A673 (cell line): ENCODE results near the gene ETV6. TPM values are rescaled to one million over a fixed set of nuclear protein-coding genes. Genes with fewer than 3 reads are reported as not detected.

ENCODE experiments used
- BruUV-seq: library from RNA; stranded (reverse); fragments of 400-500 nt; replicated peaks from 2 replicates; lab custom pipeline; 2021; lab: Mats Ljungman, UMichigan
- CTCF ChIA-PET: fragments of 300-600 bp; sonication (Branson Sonifier 250); formaldehyde crosslinking; loops from one replicate; lab custom pipeline; 2022; ENCODE audit warnings: antibody characterized with exemption; lab: Charles Lee
- POLR2A ChIA-PET: fragments of 300-600 bp; sonication (Branson Sonifier 250); formaldehyde crosslinking; loops from one replicate; lab custom pipeline; 2022; ENCODE audit warnings: antibody characterized with exemption; ENCODE audit not compliant: low non-redundant PET; lab: Charles Lee
- DNase-seq: peaks from one replicate; pipeline ENCODE4 v3.0.0-alpha.2; 2015; ENCODE audit warnings: low spot score
- H3K27ac ChIP-seq: fragments of 200-600 bp; sonication (generic); 2 replicates; pipeline ENCODE4 v1.5.1; 2016; ENCODE audit warnings: mixed run types, low read depth, mild to moderate bottlenecking, mixed read lengths, antibody characterized with exemption, low read length; ENCODE audit not compliant: poor library complexity, severe bottlenecking
- H3K27me3 ChIP-seq: fragments of 200-600 bp; sonication (generic); replicated peaks from 2 replicates; pipeline ENCODE4 v1.6.1; 2017; ENCODE audit warnings: mixed run types, low read depth, mild to moderate bottlenecking, mixed read lengths, antibody characterized with exemption, low read length; ENCODE audit not compliant: insufficient read depth, poor library complexity
- H3K36me3 ChIP-seq: fragments of 200-600 bp; sonication (generic); 2 replicates; pipeline ENCODE4 v1.6.1; 2016; ENCODE audit warnings: mixed run types, mild to moderate bottlenecking, mixed read lengths, antibody characterized with exemption, low read length; ENCODE audit not compliant: insufficient read depth, poor library complexity, severe bottlenecking
- H3K4me1 ChIP-seq: fragments of 200-600 bp; sonication (generic); 2 replicates; pipeline ENCODE4 v1.6.1; 2017; ENCODE audit warnings: mixed run types, mild to moderate bottlenecking, mixed read lengths, antibody characterized with exemption, low read length; ENCODE audit not compliant: insufficient read depth, poor library complexity, severe bottlenecking
- H3K4me3 ChIP-seq: fragments of 200-600 bp; sonication (generic); 2 replicates; pipeline ENCODE4 v1.5.1; 2016; ENCODE audit warnings: low read depth, mixed run types, mild to moderate bottlenecking, mixed read lengths, low read length; ENCODE audit not compliant: poor library complexity, severe bottlenecking
- H3K9me3 ChIP-seq: fragments of 200-600 bp; sonication (generic); 2 replicates; pipeline ENCODE4 v1.6.1; 2016; ENCODE audit warnings: mixed run types, low read depth, mild to moderate bottlenecking, mixed read lengths, antibody characterized with exemption, low read length; ENCODE audit not compliant: poor library complexity, severe bottlenecking
- EZH2 ChIP-seq: fragments of 200-600 bp; sonication (generic); IDR thresholded peaks from 2 replicates; pipeline ENCODE4 v1.6.1; 2017; ENCODE audit warnings: borderline replicate concordance, low read depth, mild to moderate bottlenecking, mixed read lengths, antibody characterized with exemption, low read length; ENCODE audit not compliant: poor library complexity, severe bottlenecking
- intact Hi-C: fragments of 100-400 bp; cut with micrococcal nuclease; formaldehyde crosslinking; loops from one replicate; pipeline ENCODE4 v1.10.0; 2022; ENCODE audit not compliant: unreplicated experiment
- total RNA-seq: library from RNA; stranded (reverse); gene quantifications from 2 replicates; pipeline ENCODE4 v1.2.3, GENCODE V29; 2021
- TF ChIP-seq, protein P1 (sequence below): fragments of 300-800, 200-600 bp; sonication (generic); conservative IDR thresholded peaks from 2 replicates; pipeline ENCODE4 v1.5.1; 2017; ENCODE audit warnings: low read depth, mild to moderate bottlenecking, antibody characterized with exemption, low read length, moderate library complexity, mixed read lengths

The ETV6 gene
- total RNA-seq, 1 experiment from 2014 or later: 32.4 TPM

DNA sequence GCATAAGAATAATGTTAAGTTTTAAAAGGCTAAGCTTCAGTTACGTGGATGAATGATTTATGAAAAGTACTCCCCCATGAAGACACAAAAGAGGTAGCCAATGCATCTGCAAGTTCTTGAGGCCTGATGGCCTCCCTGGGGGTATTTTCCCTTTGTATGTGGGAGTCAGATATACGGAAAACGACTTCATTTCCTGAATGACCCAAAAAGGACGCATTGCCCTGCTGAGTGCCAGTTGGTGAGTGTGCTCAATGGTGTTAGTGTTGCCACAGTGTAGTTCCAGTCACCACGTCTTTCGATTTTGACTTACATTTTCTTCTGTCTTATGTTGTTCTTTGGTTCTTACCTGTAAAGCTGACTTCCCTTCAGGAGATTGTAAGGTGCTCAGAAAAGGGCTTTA is 8.0 kb downstream of the ETV6 start:
- POLR2A ChIA-PET: no interaction called here
- Histone ChIP-seq H3K4me1 (peaks cover 40% of the 10 kb centered on the region), H3K36me3 (no peaks in the 10 kb centered on the region), H3K27me3 (no peaks in the 10 kb centered on the region), H3K4me3 (no peak overlapping the region), H3K9me3 (no peaks in the 10 kb centered on the region), H3K27ac (peak overlapping the region; percentile 5)
- TF ChIP-seq, protein P1, sequence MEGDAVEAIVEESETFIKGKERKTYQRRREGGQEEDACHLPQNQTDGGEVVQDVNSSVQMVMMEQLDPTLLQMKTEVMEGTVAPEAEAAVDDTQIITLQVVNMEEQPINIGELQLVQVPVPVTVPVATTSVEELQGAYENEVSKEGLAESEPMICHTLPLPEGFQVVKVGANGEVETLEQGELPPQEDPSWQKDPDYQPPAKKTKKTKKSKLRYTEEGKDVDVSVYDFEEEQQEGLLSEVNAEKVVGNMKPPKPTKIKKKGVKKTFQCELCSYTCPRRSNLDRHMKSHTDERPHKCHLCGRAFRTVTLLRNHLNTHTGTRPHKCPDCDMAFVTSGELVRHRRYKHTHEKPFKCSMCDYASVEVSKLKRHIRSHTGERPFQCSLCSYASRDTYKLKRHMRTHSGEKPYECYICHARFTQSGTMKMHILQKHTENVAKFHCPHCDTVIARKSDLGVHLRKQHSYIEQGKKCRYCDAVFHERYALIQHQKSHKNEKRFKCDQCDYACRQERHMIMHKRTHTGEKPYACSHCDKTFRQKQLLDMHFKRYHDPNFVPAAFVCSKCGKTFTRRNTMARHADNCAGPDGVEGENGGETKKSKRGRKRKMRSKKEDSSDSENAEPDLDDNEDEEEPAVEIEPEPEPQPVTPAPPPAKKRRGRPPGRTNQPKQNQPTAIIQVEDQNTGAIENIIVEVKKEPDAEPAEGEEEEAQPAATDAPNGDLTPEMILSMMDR: no peak
- no peak for TF ChIP-seq EZH2
- peak; percentile 67 for DNase-seq
- intact Hi-C loops: loop anchor here (10.0 kb wide), 1 partner anchor 107 kb away; no protein-coding TSS in a partner anchor
- BruUV-seq: no TSS peak
- CTCF ChIA-PET: interaction anchor here (0.5 kb wide), 1 partner anchor 75 kb away, joined by 8 read pairs; no protein-coding TSS in a partner anchor

DNA sequence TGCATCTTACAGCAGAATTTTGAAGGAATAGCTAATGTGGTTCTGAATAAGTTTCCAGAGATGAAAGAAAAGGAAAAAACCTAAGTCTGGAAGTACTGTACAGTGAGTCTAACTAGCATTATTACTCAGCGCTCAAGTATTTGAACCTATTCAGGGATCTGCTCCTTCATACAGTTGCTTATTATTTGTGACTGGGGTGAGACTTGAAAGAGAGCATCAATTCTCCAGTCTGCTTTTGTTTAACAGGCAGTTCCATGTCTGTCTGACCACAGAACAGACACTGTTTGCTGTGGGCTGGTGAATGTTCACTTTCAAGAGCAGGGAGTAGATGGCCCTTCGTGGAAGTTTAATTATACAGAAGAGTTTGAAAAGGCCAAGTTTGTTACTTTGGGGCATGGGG is 9.3 kb downstream of the ETV6 start:
- Histone ChIP-seq H3K27me3 (no peaks in the 10 kb centered on the region), H3K27ac (no peak overlapping the region), H3K9me3 (no peaks in the 10 kb centered on the region), H3K36me3 (no peaks in the 10 kb centered on the region), H3K4me1 (peaks cover 33% of the 10 kb centered on the region), H3K4me3 (no peak overlapping the region)
- ChIA-PET POLR2A (no interaction called here), CTCF (no interaction called here)
- TF ChIP-seq, protein P1: no peak
- no peak for TF ChIP-seq EZH2
- peak; percentile 46 for DNase-seq
- intact Hi-C loops: loop anchor here (10.0 kb wide), 1 partner anchor 106 kb away; no protein-coding TSS in a partner anchor
- BruUV-seq: no TSS peak

DNA sequence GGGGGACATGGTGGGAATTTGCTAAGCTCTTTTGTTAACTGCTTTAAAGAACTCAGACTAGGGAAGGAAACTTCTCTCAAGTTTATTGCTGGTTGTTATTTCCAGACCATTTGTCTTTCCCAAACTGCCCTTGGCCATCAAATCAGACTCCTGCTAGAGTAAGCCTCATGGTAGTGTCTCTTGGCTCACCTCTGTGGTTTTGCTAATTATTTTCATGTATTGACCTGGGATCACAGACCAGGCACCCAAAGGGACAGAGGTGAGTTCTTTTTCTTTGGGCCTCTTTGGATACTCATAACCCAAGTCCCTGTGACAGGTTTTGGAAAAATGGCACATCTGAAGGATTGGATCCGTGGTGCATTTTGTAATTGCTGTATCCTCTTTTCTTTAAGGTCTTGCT is 11.2 kb downstream of the ETV6 start:
- BruUV-seq: no TSS peak
- Histone ChIP-seq H3K4me1 (peaks cover 32% of the 10 kb centered on the region), H3K27ac (no peak overlapping the region), H3K4me3 (no peak overlapping the region), H3K9me3 (no peaks in the 10 kb centered on the region), H3K27me3 (no peaks in the 10 kb centered on the region), H3K36me3 (no peaks in the 10 kb centered on the region)
- intact Hi-C loops: no loop called here
- DNase-seq: no peak
- TF ChIP-seq EZH2: no peak
- TF ChIP-seq, protein P1: no peak
- CTCF ChIA-PET: no interaction called here
- POLR2A ChIA-PET: interaction anchor here (0.6 kb wide), 1 partner anchor 9 kb away, joined by 3 read pairs; no protein-coding TSS in a partner anchor
